ENCODE measurements around the gene ZBTB40. TPM values are rescaled to one million over a fixed set of nuclear protein-coding genes. Genes with fewer than 3 reads are reported as not detected.

The ZBTB40 gene
- total RNA-seq, 1 experiment from 2014 or later, result 19.5 TPM

DNA sequence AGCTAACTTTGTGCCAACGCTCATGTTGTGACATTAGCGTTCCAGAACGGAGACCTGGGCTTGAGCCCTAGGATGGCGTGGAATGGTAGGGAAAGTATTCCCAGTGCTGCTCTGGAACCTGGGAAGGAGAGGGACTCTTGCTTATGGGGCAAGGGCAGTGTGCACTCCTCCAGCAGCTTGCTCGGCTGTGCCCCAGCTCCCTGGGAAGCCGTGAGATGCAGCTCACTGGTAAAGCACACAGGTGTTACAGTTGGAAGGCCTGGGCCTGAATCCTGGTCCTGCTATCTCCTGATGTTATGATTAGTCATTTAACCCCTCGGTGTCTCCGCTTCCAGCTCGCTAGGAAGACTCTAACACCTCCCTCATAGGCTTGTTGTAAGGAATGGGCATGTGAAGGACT, 69.2 kb downstream of the ZBTB40 start:
- TF ChIP-seq ZFX (IDR thresholded peaks at IDR 0.05), result no peak
- TF ChIP-seq, protein P1, sequence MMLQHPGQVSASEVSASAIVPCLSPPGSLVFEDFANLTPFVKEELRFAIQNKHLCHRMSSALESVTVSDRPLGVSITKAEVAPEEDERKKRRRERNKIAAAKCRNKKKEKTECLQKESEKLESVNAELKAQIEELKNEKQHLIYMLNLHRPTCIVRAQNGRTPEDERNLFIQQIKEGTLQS (IDR thresholded peaks at IDR 0.05), result no peak
- no peak for TF ChIP-seq JUND (IDR thresholded peaks at IDR 0.05)
- TF ChIP-seq FOSL1 (IDR thresholded peaks at IDR 0.05; ENCODE audit: low read depth), result no peak
- no peak for TF ChIP-seq EZH2 (IDR thresholded peaks at IDR 0.05)
- TF ChIP-seq, protein P2, sequence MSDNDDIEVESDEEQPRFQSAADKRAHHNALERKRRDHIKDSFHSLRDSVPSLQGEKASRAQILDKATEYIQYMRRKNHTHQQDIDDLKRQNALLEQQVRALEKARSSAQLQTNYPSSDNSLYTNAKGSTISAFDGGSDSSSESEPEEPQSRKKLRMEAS (IDR thresholded peaks at IDR 0.05), result no peak
- no peak for ATAC-seq
- peaks cover 16 to 34% of the 10 kb centered on the region in 2 experiments for H3K36me3 ChIP-seq (ENCODE audit: control insufficient read depth in 1 of 2, insufficient read depth in 2 of 2, low read length in 2 of 2)

DNA sequence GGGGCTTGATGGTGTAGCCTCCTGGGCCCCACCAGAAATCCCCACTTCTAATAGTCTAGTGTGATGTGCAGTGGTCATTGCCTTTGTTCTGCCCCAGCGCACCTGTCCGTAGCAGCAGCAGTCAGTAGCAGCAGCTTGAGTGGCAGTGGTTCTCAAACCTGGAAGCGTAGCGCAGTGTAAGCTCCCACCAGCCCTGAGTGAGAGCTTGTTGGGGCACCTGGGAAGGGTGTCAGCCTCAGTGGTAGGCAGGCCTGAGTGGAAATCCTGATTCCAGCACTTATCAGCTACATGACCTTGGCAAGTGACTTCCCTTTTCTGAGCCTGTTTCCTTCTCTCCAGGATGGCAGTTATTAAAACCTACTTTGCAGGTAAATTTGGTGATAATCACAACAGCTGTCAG, 70.0 kb downstream of the ZBTB40 start:
- H3K4me2 ChIP-seq (ENCODE audit: low read length), result no peak overlapping the region
- H3K79me2 ChIP-seq (ENCODE audit: insufficient read depth, low read length), result no peaks in the 10 kb centered on the region
- ATAC-seq (no peak), DNase-seq (ENCODE audit: low read depth, low spot score) (no peak)
- H3K9ac ChIP-seq (ENCODE audit: low read length), result no peak overlapping the region
- peaks cover 16 to 34% of the 10 kb centered on the region in 2 experiments for H3K36me3 ChIP-seq (ENCODE audit: control insufficient read depth in 1 of 2, insufficient read depth in 2 of 2, low read length in 2 of 2)
- H3K27me3 ChIP-seq (ENCODE audit: insufficient read depth, low read length), result no peaks in the 10 kb centered on the region
- ChIA-PET POLR2A (no interaction called here), CTCF (no interaction called here), RAD21 (ENCODE audit: low non-redundant PET in 1 of 2, low total read pairs in 2 of 2, uncharacterized antibody in 2 of 2, unreplicated experiment in 2 of 2) (no interaction called here)
- no peak overlapping the region for H2AFZ ChIP-seq (ENCODE audit: low read depth, low read length, poor library complexity, severe bottlenecking)
- no peaks in the 10 kb centered on the region for H3K9me2 ChIP-seq (ENCODE audit: insufficient read depth)
- no peaks in the 10 kb centered on the region for H3K9me3 ChIP-seq (ENCODE audit: control insufficient read depth in 1 of 2, insufficient read depth in 1 of 2, low read depth in 1 of 2, low read length in 2 of 2)
- intact Hi-C loops (cut with micrococcal nuclease), result loop anchor here (10.0 kb wide), 1 partner anchor 103 kb away; no protein-coding TSS in a partner anchor
- H3K4me1 ChIP-seq (ENCODE audit: control insufficient read depth in 1 of 2, insufficient read depth in 2 of 2, low read length in 2 of 2), result no peaks in the 10 kb centered on the region
- TF ChIP-seq ZNF274 (IDR thresholded peaks at IDR 0.05; ENCODE audit: low read depth, low read length) (no peak), RAD21 (IDR thresholded peaks at IDR 0.05; ENCODE audit: low read depth) (no peak), SIN3A (IDR thresholded peaks at IDR 0.05; ENCODE audit: low read depth) (no peak)
- H3K27ac ChIP-seq (ENCODE audit: low read depth, low read length), result no peak overlapping the region
- H3K4me3 ChIP-seq (replicated peaks in 1 of 2; ENCODE audit: low read depth in 1 of 2, low read length in 2 of 2), result no peak overlapping the region
- no peaks in the 10 kb centered on the region for H4K20me1 ChIP-seq (ENCODE audit: insufficient read depth)
- no TSS peak for BruUV-seq (replicated peaks)

More for the DNA sequence above, 69.2 kb downstream of the ZBTB40 start:
- no peaks in the 10 kb centered on the region for H4K20me1 ChIP-seq (ENCODE audit: insufficient read depth)
- no peak overlapping the region for H3K9ac ChIP-seq (ENCODE audit: low read length)
- no TSS peak for BruUV-seq (replicated peaks)
- no peaks in the 10 kb centered on the region for H3K4me1 ChIP-seq (ENCODE audit: control insufficient read depth in 1 of 2, insufficient read depth in 2 of 2, low read length in 2 of 2)
- H3K27ac ChIP-seq (ENCODE audit: low read depth, low read length), result no peak overlapping the region
- no peak for DNase-seq (ENCODE audit: low read depth, low spot score)
- intact Hi-C loops (cut with micrococcal nuclease), result loop anchor here (10.0 kb wide), 1 partner anchor 104 kb away; no protein-coding TSS in a partner anchor
- ChIA-PET POLR2A (no interaction called here), RAD21 (ENCODE audit: low non-redundant PET in 1 of 2, low total read pairs in 2 of 2, uncharacterized antibody in 2 of 2, unreplicated experiment in 2 of 2) (no interaction called here), CTCF (no interaction called here)
- H3K4me3 ChIP-seq (replicated peaks in 1 of 2; ENCODE audit: low read depth in 1 of 2, low read length in 2 of 2), result no peak overlapping the region
- H3K4me2 ChIP-seq (ENCODE audit: low read length), result no peak overlapping the region
- no peaks in the 10 kb centered on the region for H3K9me3 ChIP-seq (ENCODE audit: control insufficient read depth in 1 of 2, insufficient read depth in 1 of 2, low read depth in 1 of 2, low read length in 2 of 2)
- no peaks in the 10 kb centered on the region for H3K9me2 ChIP-seq (ENCODE audit: insufficient read depth)
- H3K27me3 ChIP-seq (ENCODE audit: insufficient read depth, low read length), result no peaks in the 10 kb centered on the region
- no peaks in the 10 kb centered on the region for H3K79me2 ChIP-seq (ENCODE audit: insufficient read depth, low read length)
- H2AFZ ChIP-seq (ENCODE audit: low read depth, low read length, poor library complexity, severe bottlenecking), result no peak overlapping the region

All from HCT116 (cell line).